EL (cell line): Measurements from ENCODE around the gene ERFL.
"Not testable (repeated sequence)": the region's sequence is repeated elsewhere in the genome, so short reads cannot be mapped to it uniquely, and the experiment has no call there.

Experiments used
- DNase-seq: peaks from one replicate; pipeline ENCODE4 v3.0.0-alpha.2; 2016

Gene ERFL

GRCh38 chr19:41926763-41927496, 1.3 kb downstream of the ERFL start:
- DNase-seq: no peak

DNA sequence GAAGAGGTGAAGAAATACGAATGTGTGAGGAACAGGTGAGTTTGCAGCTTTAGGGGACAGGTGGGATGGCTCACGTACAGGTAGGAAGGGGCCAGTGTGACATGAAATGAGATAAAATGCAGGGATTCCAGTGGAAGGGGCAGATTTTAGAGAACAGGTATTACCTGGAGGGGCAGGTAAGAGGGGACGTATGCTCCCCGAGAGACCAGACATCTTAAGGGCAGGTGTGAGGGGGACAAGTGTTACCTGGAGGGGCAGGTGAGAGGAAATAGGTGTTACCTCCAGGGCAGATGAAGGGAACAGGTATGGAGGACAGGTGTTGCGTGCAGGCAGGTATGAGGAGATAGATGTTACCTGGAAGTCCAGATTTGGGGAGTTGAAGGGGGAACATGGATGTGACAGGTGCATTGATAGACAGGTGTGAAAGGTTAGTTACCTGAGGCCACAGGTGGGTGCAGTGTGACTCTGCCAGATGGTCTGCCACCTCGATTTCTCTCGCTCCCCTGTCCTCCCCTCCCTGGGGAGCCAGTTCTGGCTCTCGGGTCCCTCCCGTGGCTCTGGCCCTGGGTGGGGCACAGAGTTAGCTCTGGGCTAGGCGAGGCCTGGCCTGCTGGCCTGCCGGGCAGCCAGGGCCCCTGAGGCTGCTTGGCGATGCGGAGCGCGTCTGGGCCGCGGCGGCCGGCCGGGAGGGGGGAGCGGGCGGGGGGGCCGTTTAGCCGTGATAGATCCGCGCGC, 2.1 kb downstream of the ERFL start:
- no peak for DNase-seq

GRCh38 chr19:41925208-41926003, 2.8 kb downstream of the ERFL start:
- no peak for DNase-seq

GRCh38 chr19:41924151-41925145, 3.8 kb downstream of the ERFL start:
- no peak for DNase-seq

GRCh38 chr19:41923045-41923788, 5.0 kb downstream of the ERFL start:
- DNase-seq: no peak

- no peak for DNase-seq
Measured at GRCh38 chr19:41922585-41922984, 5.7 kb downstream of the ERFL start.

DNA sequence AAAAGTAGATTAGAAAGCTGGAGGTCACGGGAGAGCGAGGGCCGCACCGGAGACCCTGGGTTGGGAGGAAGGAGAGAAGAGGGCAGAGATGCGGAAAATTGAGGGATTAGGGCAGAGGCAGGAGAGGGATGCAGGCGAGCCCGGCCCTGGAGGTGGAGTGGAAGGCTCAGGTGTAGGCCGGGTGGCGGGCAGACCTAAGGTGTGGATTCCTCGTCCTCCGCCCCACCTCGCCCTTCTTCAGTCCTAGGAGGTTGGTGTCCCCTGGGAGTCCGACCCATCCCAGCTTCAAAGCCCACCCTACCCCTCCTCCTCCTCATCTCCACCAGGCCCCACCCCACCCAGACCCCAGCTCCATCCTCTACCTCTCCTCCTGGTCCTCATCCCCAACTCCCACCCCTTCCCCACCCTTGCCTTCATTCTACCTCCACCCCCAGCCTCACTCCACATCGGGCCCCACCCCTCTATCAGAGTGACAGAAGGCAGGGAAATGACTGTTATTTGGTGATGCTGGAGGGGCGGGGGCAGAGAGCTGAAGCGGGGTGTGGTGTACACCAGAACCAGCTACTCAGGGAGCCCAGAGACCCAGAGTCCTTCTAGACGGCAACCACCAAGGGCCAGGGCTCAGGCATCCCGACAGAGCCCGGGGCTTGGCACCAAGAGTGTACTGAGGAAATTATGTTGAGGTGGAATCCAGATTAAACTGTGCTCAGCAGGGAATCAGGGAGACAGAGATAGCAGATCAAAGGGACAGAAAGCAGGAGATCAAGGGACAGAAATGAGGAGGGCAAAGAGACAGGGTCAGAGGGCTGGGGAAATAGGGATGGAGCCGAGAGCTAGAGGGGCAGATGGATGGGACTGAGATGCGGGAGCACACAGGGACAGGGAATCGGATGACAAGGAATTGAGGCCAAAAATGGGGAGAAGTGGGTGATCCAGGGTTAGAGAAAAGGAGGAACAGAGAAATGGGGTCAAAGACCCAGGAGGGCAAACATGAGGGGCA, 6.4 kb downstream of the ERFL start:
- DNase-seq: no peak

DNA sequence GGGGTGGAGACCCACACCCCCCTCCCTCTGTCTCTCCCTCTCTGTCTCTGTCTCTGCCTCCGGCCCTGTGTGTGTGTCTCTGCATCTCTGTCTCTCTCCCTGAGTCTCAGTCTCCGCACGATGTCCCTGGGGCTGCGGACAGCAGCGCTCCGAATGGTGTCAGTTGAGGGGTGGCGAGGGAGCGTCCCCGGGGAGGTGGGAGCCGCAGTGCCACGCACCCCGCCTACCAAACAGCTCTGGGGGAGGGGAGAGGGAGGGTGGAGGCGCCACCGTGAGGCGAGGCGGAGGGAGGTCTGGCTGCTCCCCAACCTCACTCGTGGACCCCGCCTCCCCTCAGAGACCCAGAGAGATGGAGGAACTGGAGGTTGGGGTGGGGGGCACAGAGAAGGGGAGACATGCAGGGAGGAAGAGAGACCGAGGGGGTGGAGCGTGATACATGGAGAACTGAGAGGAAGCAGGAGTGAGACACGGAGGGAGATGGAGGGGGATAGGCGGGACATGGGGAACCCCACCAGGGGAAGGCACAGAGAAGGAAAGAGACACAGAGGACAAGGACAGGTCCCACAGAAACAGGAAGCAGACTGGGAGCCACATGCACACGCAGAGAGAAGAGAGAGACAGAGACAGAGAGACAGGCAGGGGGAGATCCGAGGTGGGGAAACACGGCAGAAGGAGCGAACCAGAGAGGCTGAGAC, 7.2 kb downstream of the ERFL start:
- no peak for DNase-seq

DNA sequence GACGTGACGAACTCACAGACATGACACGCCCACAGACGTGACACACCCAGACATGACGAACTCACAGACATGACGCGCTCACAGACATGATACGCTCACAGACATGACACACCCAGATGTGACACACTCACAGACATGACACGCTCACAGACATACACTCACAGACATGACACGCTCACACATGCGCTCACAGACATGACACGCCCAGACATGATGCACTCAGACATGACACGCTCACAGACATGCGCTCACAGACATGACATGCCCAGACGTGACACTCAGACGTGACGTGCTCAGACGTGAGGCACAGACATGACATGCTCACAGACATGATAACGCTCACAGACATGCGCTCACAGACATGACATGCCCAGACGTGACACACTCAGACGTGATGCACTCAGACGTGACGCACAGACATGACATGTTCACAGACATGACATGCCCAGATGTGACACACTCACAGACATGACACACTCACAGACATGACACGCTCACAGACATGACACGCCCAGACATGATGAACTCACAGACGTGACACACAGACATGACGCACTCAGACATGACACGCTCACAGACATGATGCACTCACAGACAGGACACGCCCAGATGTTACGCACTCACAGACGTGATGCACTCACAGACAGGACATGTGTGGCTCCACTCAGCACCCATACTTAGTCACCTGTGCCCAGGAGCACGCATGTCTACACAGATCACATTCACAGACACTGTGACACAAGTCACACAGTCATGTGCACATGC, 8.1 kb downstream of the ERFL start:
- DNase-seq: no peak

- no peak for DNase-seq
Measured at GRCh38 chr19:41918653-41919244, 9.5 kb downstream of the ERFL start.

GRCh38 chr19:41918095-41918494, 10.2 kb downstream of the ERFL start:
- DNase-seq: no peak

DNA sequence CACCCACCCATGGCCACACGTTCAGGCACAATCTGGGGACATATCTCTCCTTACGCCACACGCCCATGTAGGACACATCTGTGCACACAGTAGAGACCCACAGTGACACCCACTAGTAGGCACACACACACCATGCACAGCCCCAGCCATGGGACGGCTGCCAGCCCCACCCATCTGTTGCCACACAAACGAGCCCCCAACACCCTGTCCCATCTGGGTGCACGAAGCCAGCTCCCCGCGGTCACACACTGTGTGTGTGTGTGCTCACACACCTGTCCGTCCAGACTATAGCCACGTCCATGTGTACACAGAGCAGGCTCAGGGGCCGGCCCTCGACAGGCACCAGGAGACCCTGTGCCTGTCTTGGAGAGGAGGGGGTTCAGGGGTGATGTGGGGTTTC, 10.6 kb downstream of the ERFL start:
- no peak for DNase-seq

DNA sequence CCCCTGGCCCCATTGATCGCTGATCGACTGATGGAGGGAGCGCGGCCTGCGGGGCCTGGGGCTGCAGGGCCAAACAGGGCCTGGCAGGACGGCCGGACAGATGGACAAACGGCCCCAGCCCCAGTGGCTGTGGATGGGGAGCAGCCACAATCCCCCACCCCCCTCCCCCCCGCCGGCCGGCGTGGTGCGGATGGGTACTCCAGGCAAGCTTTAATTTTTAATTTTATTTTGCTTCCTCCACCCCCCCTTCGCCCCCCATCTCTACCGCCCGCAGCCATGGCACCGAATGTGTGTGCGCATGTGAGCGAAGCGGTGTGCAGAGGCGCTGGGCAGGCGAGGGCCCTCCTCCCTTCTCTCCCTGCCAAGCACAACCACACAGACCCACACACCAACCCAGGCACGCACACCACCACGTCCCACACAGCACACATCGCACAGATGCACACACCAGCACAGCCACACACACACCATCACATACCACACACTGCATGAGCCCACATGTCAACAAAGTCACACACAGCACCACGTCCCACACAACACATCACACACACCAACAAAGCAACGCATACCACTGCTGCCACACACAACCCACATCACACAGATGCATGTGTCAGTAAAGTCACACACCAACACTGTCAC, 12.4 kb downstream of the ERFL start:
- DNase-seq: no peak

GRCh38 chr19:41915021-41915775, 13.1 kb downstream of the ERFL start:
- no peak for DNase-seq

DNA sequence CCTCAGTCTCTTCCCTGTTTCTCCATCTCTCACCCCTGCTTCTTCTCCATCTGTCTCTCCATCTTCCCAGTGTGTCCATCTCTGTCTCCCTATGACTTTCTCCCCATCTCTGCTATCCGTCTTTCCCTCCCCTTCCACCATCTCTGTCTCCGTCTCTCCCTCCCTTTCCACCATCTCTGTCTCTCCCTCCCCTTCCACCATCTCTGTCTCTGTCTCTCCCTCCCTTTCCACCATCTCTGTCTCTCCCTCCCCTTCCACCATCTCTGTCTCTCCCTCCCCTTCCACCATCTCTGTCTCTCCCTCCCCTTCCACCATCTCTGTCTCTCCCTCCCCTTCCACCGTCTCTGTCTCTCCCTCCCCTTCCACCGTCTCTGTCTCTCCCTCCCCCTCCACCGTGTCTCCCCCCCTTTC, 13.8 kb downstream of the ERFL start:
- not testable (repeated sequence) for DNase-seq

- no peak for DNase-seq
Measured at GRCh38 chr19:41913538-41914423, 14.5 kb downstream of the ERFL start.
